GM18517 (cell line): ENCODE results near the gene ANKLE1.
"Not testable (repeated sequence)": the region's sequence is repeated elsewhere in the genome, so short reads cannot be mapped to it uniquely, and the experiment has no call there.

Source experiments
- ATAC-seq: cut with Tn5 transposase; IDR thresholded peaks from one replicate; pipeline ENCODE4 v1.9.1; 2021; ENCODE audit warnings: mild to moderate bottlenecking, moderate library complexity; ENCODE audit not compliant: unreplicated experiment

The ANKLE1 gene

GRCh38 chr19:17279436-17279835 is 2.3 kb upstream of the ANKLE1 start:
- ATAC-seq, result no peak

GRCh38 chr19:17282488-17283125 is 906 bp downstream of the ANKLE1 start:
- ATAC-seq, result no peak

GRCh38 chr19:17283504-17283996 is 1.8 kb downstream of the ANKLE1 start:
- no peak for ATAC-seq

- no peak for ATAC-seq
These were observed 3.9 kb downstream of the ANKLE1 start for GRCh38 chr19:17285415-17286135.

GRCh38 chr19:17286263-17286662 is 4.6 kb downstream of the ANKLE1 start:
- ATAC-seq, result no peak

GRCh38 chr19:17286752-17287151 is 5.1 kb downstream of the ANKLE1 start:
- ATAC-seq, result no peak

GRCh38 chr19:17289489-17289888 is 7.8 kb downstream of the ANKLE1 start:
- no peak for ATAC-seq

GRCh38 chr19:17292301-17293074 is 10.8 kb downstream of the ANKLE1 start:
- peak; percentile 85 for ATAC-seq

- ATAC-seq, result no peak
These were observed 11.9 kb downstream of the ANKLE1 start for GRCh38 chr19:17293605-17294004.

- ATAC-seq, result no peak
These were observed 12.6 kb downstream of the ANKLE1 start for GRCh38 chr19:17294051-17294891.

GRCh38 chr19:17295551-17295950 is 13.8 kb downstream of the ANKLE1 start:
- not testable (repeated sequence) for ATAC-seq

GRCh38 chr19:17296273-17296672 is 14.6 kb downstream of the ANKLE1 start:
- ATAC-seq, result no peak

- ATAC-seq, result no peak
These were observed 15.3 kb downstream of the ANKLE1 start for GRCh38 chr19:17296976-17297375.

- no peak for ATAC-seq
These were observed 19.4 kb downstream of the ANKLE1 start for GRCh38 chr19:17300992-17301619.

- ATAC-seq, result no peak
These were observed 20.9 kb downstream of the ANKLE1 start for GRCh38 chr19:17302391-17303166.

GRCh38 chr19:17303167-17303939 is 21.7 kb downstream of the ANKLE1 start, which contains the start of gene ABHD8:
ABHD8 (minus strand) TSS chr19:17303425; CDS start chr19:17301616, 1,809 bp downstream.
- ATAC-seq, result peak; percentile 48

- ATAC-seq, result no peak
These were observed 22.2 kb downstream of the ANKLE1 start for GRCh38 chr19:17303940-17304267.

GRCh38 chr19:17304386-17305215 is 22.9 kb downstream of the ANKLE1 start:
- ATAC-seq, result no peak
